GM18867 (cell line): ENCODE data around the gene TRMT1.

Experiments
- ATAC-seq: cut with Tn5 transposase; IDR thresholded peaks from one replicate; pipeline ENCODE4 v1.9.1; 2021; ENCODE audit warnings: mild to moderate bottlenecking, moderate library complexity; ENCODE audit not compliant: unreplicated experiment

Gene TRMT1

GRCh38 chr19:13092606-13093235 is 23.8 kb downstream of the TRMT1 start:
- no peak for ATAC-seq

- ATAC-seq = no peak
These were observed 24.4 kb downstream of the TRMT1 start for GRCh38 chr19:13092158-13092543.

- ATAC-seq = no peak
These were observed 25.0 kb downstream of the TRMT1 start for GRCh38 chr19:13091400-13092157.

GRCh38 chr19:13090511-13091231 is 25.9 kb downstream of the TRMT1 start:
- ATAC-seq = no peak

- no peak for ATAC-seq
These were observed 26.6 kb downstream of the TRMT1 start for GRCh38 chr19:13089857-13090507.

- no peak for ATAC-seq
These were observed 27.2 kb downstream of the TRMT1 start for GRCh38 chr19:13089139-13089856.

- no peak for ATAC-seq
These were observed 28.6 kb downstream of the TRMT1 start for GRCh38 chr19:13087795-13088537.

GRCh38 chr19:13087295-13087694 is 29.2 kb downstream of the TRMT1 start:
- no peak for ATAC-seq

GRCh38 chr19:13086341-13086740 is 30.2 kb downstream of the TRMT1 start:
- ATAC-seq = no peak

- no peak for ATAC-seq
These were observed 30.9 kb downstream of the TRMT1 start for GRCh38 chr19:13085666-13086065.

GRCh38 chr19:13083627-13084026 is 32.9 kb downstream of the TRMT1 start:
- no peak for ATAC-seq

- ATAC-seq = no peak
These were observed 33.5 kb downstream of the TRMT1 start for GRCh38 chr19:13083008-13083404.

GRCh38 chr19:13082192-13083007 is 34.1 kb downstream of the TRMT1 start:
- no peak for ATAC-seq

GRCh38 chr19:13079542-13079986 is 37.0 kb downstream of the TRMT1 start:
- ATAC-seq = no peak

- ATAC-seq = no peak
These were observed 37.5 kb downstream of the TRMT1 start for GRCh38 chr19:13078897-13079541.

- no peak for ATAC-seq
These were observed 38.2 kb downstream of the TRMT1 start for GRCh38 chr19:13078381-13078780.

- ATAC-seq = no peak
These were observed 39.3 kb downstream of the TRMT1 start for GRCh38 chr19:13077240-13077639.

GRCh38 chr19:13076787-13077186 is 39.8 kb downstream of the TRMT1 start:
- ATAC-seq = no peak

GRCh38 chr19:13076320-13076719 is 40.2 kb downstream of the TRMT1 start:
- no peak for ATAC-seq
